AG09319 (cell line): ENCODE results near the gene ADGRG6.

Source experiments
- DNase-seq: peaks from one replicate; pipeline ENCODE4 v3.0.0-alpha.2; 2010; ENCODE audit warnings: low read depth; ENCODE audit errors: extremely low read depth
- TF ChIP-seq, protein P1 (sequence below): IDR thresholded peaks from 2 replicates; pipeline ENCODE4 v1.5.1; 2011; ENCODE audit warnings: low read depth, mild to moderate bottlenecking, inconsistent platforms, low read length, moderate library complexity

Gene ADGRG6

DNA sequence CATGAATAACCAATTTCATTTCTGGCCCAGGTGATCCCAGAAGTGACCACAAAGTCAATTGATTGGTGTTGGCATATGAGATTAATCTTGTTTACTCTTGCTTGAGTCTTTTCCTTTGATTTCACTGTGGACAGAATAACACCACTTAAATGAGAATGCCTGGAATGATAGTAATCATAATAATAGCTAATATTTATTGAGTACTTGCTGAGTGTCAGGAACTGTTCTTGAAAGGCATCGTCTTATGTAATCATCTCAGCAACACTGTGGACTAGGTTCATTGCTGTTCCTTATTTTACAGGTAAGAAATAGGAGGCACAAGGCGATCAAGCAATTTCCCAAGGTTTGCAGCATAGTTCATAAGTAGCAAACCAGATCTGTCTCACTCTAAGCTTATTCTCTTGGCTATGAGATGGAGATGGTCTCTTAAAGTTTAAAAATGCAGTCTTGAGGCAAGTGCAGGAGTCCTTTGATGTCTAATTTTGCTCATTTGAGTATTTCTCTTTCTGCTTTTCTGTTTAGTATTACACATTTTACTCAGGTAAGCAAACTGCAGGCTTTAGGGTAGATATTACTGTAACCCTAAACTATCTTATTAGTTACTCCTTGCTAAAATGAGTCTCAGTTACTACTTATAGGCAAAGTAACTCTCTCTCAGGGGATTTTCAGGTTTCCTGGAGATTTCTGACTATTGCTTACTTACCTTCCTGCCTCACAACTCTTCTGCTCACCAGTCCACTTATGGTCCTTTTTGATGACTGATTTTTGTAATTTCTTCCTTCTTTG, 6.3 kb downstream of the ADGRG6 start:
- DNase-seq: no peak

DNA sequence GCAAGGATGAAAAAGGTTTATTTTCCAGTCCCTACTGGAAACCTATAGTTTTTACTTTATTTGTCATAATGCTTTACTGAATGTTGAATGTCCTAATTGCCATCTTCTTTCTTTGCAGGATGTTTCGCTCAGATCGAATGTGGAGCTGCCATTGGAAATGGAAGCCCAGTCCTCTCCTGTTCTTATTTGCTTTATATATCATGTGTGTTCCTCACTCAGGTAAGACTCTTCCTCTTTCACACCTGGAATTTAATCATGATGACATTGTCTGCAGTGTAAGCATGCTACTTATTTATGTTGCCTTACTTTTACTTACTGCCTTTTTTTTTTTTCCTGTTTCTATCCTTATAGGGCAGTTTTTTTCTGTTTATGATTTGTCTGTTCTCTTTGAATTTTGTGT, 7.6 kb downstream of the ADGRG6 start:
- TF ChIP-seq, protein P1, sequence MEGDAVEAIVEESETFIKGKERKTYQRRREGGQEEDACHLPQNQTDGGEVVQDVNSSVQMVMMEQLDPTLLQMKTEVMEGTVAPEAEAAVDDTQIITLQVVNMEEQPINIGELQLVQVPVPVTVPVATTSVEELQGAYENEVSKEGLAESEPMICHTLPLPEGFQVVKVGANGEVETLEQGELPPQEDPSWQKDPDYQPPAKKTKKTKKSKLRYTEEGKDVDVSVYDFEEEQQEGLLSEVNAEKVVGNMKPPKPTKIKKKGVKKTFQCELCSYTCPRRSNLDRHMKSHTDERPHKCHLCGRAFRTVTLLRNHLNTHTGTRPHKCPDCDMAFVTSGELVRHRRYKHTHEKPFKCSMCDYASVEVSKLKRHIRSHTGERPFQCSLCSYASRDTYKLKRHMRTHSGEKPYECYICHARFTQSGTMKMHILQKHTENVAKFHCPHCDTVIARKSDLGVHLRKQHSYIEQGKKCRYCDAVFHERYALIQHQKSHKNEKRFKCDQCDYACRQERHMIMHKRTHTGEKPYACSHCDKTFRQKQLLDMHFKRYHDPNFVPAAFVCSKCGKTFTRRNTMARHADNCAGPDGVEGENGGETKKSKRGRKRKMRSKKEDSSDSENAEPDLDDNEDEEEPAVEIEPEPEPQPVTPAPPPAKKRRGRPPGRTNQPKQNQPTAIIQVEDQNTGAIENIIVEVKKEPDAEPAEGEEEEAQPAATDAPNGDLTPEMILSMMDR: no peak

More for the DNA sequence above, 6.3 kb downstream of the ADGRG6 start:
- TF ChIP-seq, protein P1: no peak

DNA sequence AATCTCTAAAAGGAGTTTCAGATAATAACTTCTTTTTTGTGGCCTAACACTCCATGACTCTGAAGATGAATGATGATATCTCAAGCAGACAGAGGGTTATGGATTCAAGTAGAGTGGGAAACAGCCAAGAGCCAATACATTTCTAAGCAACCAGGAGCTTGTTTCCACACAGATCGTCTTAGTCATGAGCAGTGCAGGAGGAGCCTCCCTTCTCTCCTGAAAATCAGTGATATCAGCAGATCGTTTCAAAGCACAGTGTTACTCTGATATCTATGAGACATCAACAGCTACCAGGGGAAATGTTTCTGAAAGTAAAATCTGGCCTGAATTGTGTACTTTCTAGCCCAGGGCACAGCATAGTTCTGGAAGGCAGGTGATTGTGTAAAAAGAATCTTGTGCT, 11.5 kb downstream of the ADGRG6 start:
- DNase-seq: peak; percentile 15

More for the DNA sequence above, 7.6 kb downstream of the ADGRG6 start:
- DNase-seq: no peak

DNA sequence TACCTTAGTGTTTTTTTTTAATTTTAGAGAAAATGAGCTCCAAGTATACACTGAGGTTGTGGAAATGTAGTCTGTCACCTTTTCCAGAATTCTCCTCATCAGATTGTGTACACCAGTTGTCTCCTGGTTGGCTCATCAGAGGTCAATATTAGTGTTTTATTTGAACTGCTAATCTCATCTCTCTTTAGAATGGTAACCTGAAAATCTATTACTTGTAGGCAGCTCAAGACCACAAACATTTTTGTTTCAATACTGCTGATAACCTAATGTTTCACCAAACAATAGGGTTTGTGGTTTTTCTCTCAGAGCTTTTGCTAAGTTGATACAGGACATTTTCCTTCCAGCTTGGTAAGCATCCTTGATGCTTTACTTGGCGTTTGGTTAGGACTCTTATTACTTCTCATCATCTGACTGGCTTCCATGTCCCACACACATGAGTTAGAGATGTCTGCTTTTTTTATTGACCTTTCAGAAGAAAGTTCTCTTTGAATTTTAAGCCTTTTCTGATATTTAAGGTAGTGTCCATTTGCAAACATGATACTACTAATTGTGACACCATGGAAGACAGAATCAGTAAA, 15.1 kb downstream of the ADGRG6 start:
- TF ChIP-seq, protein P1: no peak
- DNase-seq: no peak

More for the DNA sequence above, 11.5 kb downstream of the ADGRG6 start:
- TF ChIP-seq, protein P1: no peak

DNA sequence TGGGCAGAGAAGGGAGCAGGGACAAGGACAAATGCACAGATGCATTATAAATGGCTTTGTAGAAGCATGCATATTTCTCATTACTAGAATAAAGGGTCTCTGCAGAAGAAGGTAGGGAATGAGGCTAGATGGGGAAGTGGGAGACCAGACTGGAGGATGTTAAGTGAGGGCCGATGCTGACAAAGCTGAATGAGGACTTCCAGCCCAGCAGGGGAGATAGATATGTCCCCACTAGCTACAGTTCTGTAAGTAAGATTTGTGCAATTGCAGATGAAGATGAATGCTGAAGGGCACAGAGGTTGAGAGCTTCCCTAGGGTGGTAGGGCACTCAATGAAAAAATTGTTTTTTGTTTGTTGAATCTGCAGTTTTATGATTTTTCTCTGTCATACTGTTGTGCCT, 16.9 kb downstream of the ADGRG6 start:
- TF ChIP-seq, protein P1: no peak
- no peak for DNase-seq

DNA sequence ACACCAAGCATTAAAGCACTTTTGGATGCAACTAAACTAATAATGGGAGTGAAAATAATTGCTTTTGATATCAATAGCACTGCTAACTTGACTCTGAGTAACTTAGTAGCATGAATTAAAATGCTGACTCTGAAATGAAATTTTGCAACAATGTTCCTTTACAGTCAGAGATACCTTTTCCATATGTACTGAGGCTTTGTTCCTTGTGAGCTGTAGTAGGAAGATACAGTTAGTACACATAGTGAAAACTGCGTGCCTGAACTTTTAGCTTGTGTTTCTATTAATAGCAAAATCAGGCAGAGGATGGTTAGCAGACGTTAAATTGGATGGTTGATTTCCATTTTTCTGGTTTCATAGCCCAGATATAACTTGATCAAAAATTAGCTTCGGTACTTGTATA, 18.6 kb downstream of the ADGRG6 start:
- DNase-seq: no peak
- TF ChIP-seq, protein P1: no peak

DNA sequence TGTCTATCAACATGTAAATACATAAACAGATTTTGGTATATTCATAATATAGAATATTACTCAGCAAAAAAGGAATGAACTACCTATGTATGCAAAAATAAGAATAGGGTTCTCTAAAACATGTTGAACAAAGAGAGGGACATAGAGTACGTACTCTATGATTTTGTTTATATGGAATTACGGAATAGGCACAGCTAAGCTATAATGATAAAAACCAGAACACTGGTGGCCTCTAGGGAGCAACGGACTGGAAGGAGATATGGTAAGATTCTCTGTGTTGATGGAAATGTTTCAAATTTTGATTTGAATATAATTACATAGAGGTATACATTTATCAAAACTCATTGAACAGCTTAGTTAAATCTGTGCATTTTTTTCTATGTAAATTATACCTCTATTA, 19.6 kb downstream of the ADGRG6 start:
- TF ChIP-seq, protein P1: no peak
- DNase-seq: no peak
